Vagina (tissue), 2 donors: ENCODE measurements around the gene SH3D19. TPM values are rescaled to one million over a fixed set of nuclear protein-coding genes. Genes with fewer than 3 reads are reported as not detected.

ENCODE experiments used
- DNase-seq, 2 donors: peaks; one replicate each; pipeline ENCODE4 v3.0.0-alpha.2; 2017; ENCODE audit errors: extremely low spot score in 2 of 2
- H3K27ac ChIP-seq: fragments of 200-600 bp; sonication (generic); one replicate; pipeline ENCODE4 v1.5.1; 2019
- H3K27me3 ChIP-seq: fragments of 200-600 bp; sonication (generic); one replicate; pipeline ENCODE4 v1.5.1; 2019
- H3K36me3 ChIP-seq, 2 donors: fragments of 200-600 bp; sonication (generic); one replicate each; pipeline ENCODE4 v1.5.1; 2017 to 2019
- H3K4me1 ChIP-seq: fragments of 200-600 bp; sonication (generic); one replicate; pipeline ENCODE4 v1.5.1; 2019
- H3K4me3 ChIP-seq, 2 donors: fragments of 200-600 bp; sonication (generic); 1 replicate in 1 of 2; 2 replicates in 1 of 2; pipeline ENCODE4 v1.5.1; 2016 to 2019
- H3K9me3 ChIP-seq: fragments of 200-600 bp; sonication (generic); one replicate; pipeline ENCODE4 v1.5.1; 2019
- CTCF ChIP-seq, 3 experiments: fragments of 450-650 bp in 2 of 3; fragments of 200-600 bp in 1 of 3; sonication (generic) in 1 of 3; IDR thresholded peaks; one replicate each; pipeline ENCODE4 v1.5.1; 2017 to 2019; ENCODE audit warnings: antibody characterized with exemption in 3 of 3, mild to moderate bottlenecking in 2 of 3, moderate library complexity in 2 of 3
- POLR2A ChIP-seq, 2 donors: fragments of 450-650 bp; IDR thresholded peaks; one replicate each; pipeline ENCODE4 v1.6.1; 2017; ENCODE audit warnings: antibody characterized with exemption in 2 of 2, mild to moderate bottlenecking in 2 of 2, moderate library complexity in 2 of 2
- POLR2AphosphoS5 ChIP-seq, 2 donors: sonication (generic); formaldehyde crosslinking; IDR thresholded peaks; one replicate each; pipeline ENCODE4 v1.9.0; 2017; ENCODE audit warnings: antibody characterized with exemption in 2 of 2, mild to moderate bottlenecking in 2 of 2, low read depth in 1 of 2; ENCODE audit not compliant: insufficient read depth in 1 of 2
- intact Hi-C: fragments of 100-400 bp; cut with DNase I; formaldehyde crosslinking; loops from one replicate; pipeline ENCODE4 v1.15.1; 2023
- total RNA-seq: library from RNA; depleted of rRNA; stranded (reverse); fragments of >200 nt; gene quantifications from one replicate; pipeline ENCODE4 v1.2.3, GENCODE V29; 2016

SH3D19 gene
- total RNA-seq, 1 donor from 2014 or later, result 86.4 TPM

DNA sequence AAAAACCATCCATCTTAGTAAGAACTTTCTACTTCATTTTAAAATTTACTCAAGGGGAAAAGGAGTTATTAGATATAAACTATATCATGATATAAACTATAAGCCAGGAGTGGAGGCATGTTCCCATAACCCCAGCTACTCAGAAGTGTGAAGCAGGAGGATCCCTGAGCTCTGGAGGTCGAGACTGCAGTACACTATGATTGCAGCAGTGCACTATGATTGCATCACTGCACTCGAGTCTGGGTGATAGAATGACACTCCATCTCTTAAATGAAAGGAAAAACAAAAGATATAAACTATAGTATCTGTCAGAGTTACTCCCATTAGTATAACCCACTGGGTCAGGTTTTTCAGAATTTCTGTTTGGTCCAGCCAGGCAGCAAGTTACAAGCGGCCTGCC lies 178.4 kb downstream of the SH3D19 start:
- DNase-seq, result no peak
- H3K36me3 ChIP-seq, result peaks cover 0 to 35% of the 10 kb centered on the region in 2 donors
- no peaks in the 10 kb centered on the region for H3K4me1 ChIP-seq
- no peaks in the 10 kb centered on the region for H3K27me3 ChIP-seq
- no peak for TF ChIP-seq CTCF (IDR thresholded peaks at IDR 0.05)
- TF ChIP-seq POLR2AphosphoS5 (IDR thresholded peaks at IDR 0.05; ENCODE audit: insufficient read depth in 1 of 2, low read depth in 1 of 2), result no peak
- TF ChIP-seq POLR2A (IDR thresholded peaks at IDR 0.05), result no peak
- intact Hi-C loops, result no loop called here
- no peak overlapping the region for H3K27ac ChIP-seq
- H3K9me3 ChIP-seq, result no peaks in the 10 kb centered on the region
- H3K4me3 ChIP-seq, result no peak overlapping the region

GRCh38 chr4:151144329-151145072 lies 180.9 kb downstream of the SH3D19 start:
- DNase-seq, result no peak
- TF ChIP-seq POLR2AphosphoS5 (IDR thresholded peaks at IDR 0.05; ENCODE audit: insufficient read depth in 1 of 2, low read depth in 1 of 2) (no peak), CTCF (IDR thresholded peaks at IDR 0.05) (no peak), POLR2A (IDR thresholded peaks at IDR 0.05) (no peak)
- intact Hi-C loops, result no loop called here
- Histone ChIP-seq H3K27ac (no peak overlapping the region), H3K9me3 (no peaks in the 10 kb centered on the region), H3K4me1 (no peaks in the 10 kb centered on the region), H3K27me3 (no peaks in the 10 kb centered on the region), H3K36me3 (peaks cover 0 to 54% of the 10 kb centered on the region in 2 donors), H3K4me3 (no peak overlapping the region)

DNA sequence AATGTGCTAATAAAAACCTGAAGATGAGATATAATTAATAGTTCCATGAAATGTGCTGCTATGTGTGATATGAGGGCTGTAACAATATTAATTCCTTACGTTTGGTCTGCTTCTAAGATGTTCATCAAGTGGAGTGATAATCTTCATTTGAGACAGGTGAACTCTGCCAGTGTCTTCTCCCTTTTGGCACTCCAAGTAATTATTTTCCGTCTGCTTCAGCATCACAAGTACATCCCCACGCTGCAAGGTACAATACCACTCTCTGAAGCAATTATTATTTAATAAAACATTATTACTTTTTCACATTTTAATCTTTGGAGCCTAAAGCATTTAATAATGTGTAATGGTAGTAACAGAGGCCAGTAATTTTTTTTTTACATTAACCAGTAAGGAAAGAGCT lies 181.6 kb downstream of the SH3D19 start:
- intact Hi-C loops, result no loop called here
- Histone ChIP-seq H3K9me3 (no peaks in the 10 kb centered on the region), H3K27ac (no peak overlapping the region), H3K4me1 (no peaks in the 10 kb centered on the region), H3K4me3 (no peak overlapping the region), H3K27me3 (no peaks in the 10 kb centered on the region), H3K36me3 (peaks cover 0 to 53% of the 10 kb centered on the region in 2 donors)
- TF ChIP-seq CTCF (IDR thresholded peaks at IDR 0.05), result no peak
- no peak for TF ChIP-seq POLR2AphosphoS5 (IDR thresholded peaks at IDR 0.05; ENCODE audit: insufficient read depth in 1 of 2, low read depth in 1 of 2)
- TF ChIP-seq POLR2A (IDR thresholded peaks at IDR 0.05), result no peak
- DNase-seq, result no peak

- Histone ChIP-seq H3K36me3 (peaks cover 0 to 47% of the 10 kb centered on the region in 2 donors), H3K4me1 (no peaks in the 10 kb centered on the region), H3K4me3 (no peak overlapping the region), H3K27me3 (no peaks in the 10 kb centered on the region), H3K27ac (no peak overlapping the region), H3K9me3 (no peaks in the 10 kb centered on the region)
- no peak for DNase-seq
- intact Hi-C loops, result no loop called here
- no peak for TF ChIP-seq POLR2A (IDR thresholded peaks at IDR 0.05)
- no peak for TF ChIP-seq CTCF (IDR thresholded peaks at IDR 0.05)
- no peak for TF ChIP-seq POLR2AphosphoS5 (IDR thresholded peaks at IDR 0.05; ENCODE audit: insufficient read depth in 1 of 2, low read depth in 1 of 2)
Observed at GRCh38 chr4:151143162-151143561, 182.2 kb downstream of the SH3D19 start.

- Histone ChIP-seq H3K4me1 (no peaks in the 10 kb centered on the region), H3K9me3 (no peaks in the 10 kb centered on the region), H3K27ac (no peak overlapping the region), H3K27me3 (no peaks in the 10 kb centered on the region), H3K36me3 (peaks cover 0 to 46% of the 10 kb centered on the region in 2 donors), H3K4me3 (no peak overlapping the region)
- DNase-seq, result no peak
- intact Hi-C loops, result no loop called here
- TF ChIP-seq POLR2AphosphoS5 (IDR thresholded peaks at IDR 0.05; ENCODE audit: insufficient read depth in 1 of 2, low read depth in 1 of 2) (no peak), POLR2A (IDR thresholded peaks at IDR 0.05) (no peak), CTCF (IDR thresholded peaks at IDR 0.05) (no peak)
Observed at GRCh38 chr4:151142758-151143157, 182.6 kb downstream of the SH3D19 start.
